Measurements from ENCODE around the gene EPHA2. TPM values are rescaled to one million over a fixed set of nuclear protein-coding genes. Genes with fewer than 3 reads are reported as not detected.

Gene EPHA2
- polyA plus RNA-seq, 2 of the 4 experiments (the other 2 are of a cell fraction) = 59.3 to 93.2 TPM

DNA sequence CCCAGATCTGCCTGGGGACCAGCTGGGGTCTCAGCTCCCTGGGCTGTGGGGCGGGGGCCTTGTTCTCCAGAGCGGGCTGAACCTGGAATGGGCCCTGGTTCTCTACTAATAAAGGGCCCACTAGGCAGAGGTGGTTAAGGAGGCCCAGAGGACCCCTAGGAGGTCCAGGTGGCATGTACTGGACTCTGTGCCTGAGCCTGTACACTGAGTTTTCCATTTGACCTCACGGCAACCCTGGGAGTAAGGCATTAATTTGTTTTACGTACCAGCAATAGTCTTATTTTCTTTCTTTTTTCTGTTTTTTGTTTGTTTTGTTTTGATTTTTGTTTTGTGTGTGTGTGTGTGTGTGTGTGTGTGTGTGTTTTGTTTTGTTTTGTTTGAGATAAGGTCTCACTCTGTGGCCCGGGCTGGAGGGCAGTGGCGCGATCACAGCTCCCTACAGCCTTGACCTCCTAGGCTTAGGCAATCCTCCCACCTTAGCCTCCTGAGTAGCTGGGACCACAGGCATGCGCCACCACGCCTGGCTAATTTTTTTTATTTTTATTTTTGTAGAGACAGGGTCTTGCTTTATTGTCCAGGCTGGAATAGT lies 62.9 kb downstream of the EPHA2 start:
- ChIA-PET CTCF (interaction anchor here (0.6 to 3.2 kb wide), 5 partner anchors 9 to 19 kb away, joined by 3 to 23 read pairs (median 6); partner anchors contain the start of gene FAM131C), POLR2A (no interaction called here)

DNA sequence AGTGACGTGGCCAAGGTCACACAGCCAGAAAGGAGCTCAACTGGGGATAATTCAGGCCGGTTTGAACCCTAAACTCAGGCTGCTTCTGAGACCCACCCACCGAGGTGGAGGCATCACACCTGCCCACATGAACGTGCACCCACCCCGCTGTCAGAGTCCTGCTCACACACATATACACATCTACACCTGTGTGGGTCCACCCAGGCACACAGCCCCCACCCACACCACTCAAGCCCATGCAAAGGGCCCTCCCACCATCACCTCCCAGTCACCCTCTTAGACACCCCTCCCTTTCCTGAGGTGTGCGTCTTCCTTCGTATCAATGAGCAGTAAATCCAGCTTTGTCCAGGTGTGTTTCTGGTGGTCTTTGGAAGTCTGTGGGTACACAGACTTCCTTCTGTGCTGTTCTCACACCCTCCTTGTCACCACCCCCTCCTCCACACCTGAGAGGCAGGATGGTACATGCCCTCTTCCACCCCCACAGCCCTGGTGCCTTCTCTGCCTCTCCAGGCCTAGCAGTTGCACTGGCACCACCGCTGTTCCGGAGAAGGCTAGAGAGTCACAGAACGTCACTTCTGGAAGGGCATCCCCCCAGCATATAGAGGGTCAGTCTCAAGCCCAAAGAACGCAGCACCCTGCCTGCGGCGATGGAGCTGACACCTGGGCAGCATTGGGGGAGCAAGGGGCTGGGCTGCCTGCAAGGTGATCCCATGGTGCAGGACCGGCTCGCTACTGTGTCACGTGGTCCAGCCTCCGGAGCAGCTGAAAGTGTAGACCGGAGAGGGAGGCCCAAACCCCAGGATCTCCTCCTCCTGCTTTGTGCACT lies 63.6 kb downstream of the EPHA2 start:
- Histone ChIP-seq H3K27ac (no peak overlapping the region), H3K4me1 (no peaks in the 10 kb centered on the region), H3K4me2 (no peak overlapping the region), H3K4me3 (no peak overlapping the region), H3K9me3 (no peaks in the 10 kb centered on the region)
- POLR2A ChIA-PET = no interaction called here
- FAIRE-seq (no peak), DNase-seq (ENCODE audit: low read depth in 1 of 2, low spot score in 1 of 2) (no peak), ATAC-seq (no peak)
- CTCF ChIA-PET = interaction anchor here (0.6 to 3.2 kb wide), 4 partner anchors 10 to 18 kb away, joined by 3 to 23 read pairs (median 6); partner anchors contain the start of gene FAM131C
- 77% methylated on average over 18 of the region's 18 CpGs for WGBS (ENCODE audit: missing lambda C conversion rate)
- TF ChIP-seq CHD4 (IDR thresholded peaks at IDR 0.05; ENCODE audit: borderline replicate concordance) (no peak), FOSB (CRISPR knock-in tag; IDR thresholded peaks at IDR 0.05) (no peak), NPAS2 (CRISPR knock-in tag; IDR thresholded peaks at IDR 0.05; ENCODE audit: borderline replicate concordance) (no peak), FOXS1 (CRISPR knock-in tag; IDR thresholded peaks at IDR 0.05) (no peak), MYC (IDR thresholded peaks at IDR 0.05; ENCODE audit: borderline replicate concordance, low read length) (no peak), NR3C1 (IDR thresholded peaks at IDR 0.05) (no peak)

More for the DNA sequence above, 62.9 kb downstream of the EPHA2 start:
- FAIRE-seq (no peak), DNase-seq (ENCODE audit: low read depth in 1 of 2, low spot score in 1 of 2) (no peak), ATAC-seq (no peak)
- Histone ChIP-seq H3K4me3 (no peak overlapping the region), H3K4me1 (0 out of 3 replicates have a peak, but pooled peaks cover 5% of the 10 kb centered on the region), H3K27ac (no peak overlapping the region), H3K9me3 (no peaks in the 10 kb centered on the region), H3K4me2 (no peak overlapping the region)
- 91% methylated on average over 9 of the region's 9 CpGs for WGBS (ENCODE audit: missing lambda C conversion rate)
- TF ChIP-seq KDM1A (IDR thresholded peaks at IDR 0.05; ENCODE audit: low read depth) = no peak

DNA sequence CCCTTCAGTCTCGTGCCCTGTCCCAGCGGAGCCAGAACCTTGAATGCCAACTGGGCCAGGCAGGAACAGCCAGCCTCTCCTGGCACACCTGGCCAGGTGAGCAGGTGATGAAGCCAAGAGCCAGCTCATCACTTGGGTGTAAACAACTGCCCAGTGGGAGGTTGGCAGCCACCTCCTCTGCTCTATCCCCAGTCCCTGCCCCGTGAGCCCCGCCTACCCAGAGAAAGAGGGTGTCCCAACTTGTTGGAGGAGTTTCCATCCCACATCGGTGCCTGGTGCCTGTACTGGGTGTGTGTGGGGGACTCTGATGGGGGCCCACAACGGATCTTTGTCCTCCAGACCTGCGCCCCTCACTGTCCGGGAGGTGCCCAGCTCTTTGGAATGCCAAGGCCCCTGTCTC lies 64.6 kb downstream of the EPHA2 start:
- FAIRE-seq (no peak), DNase-seq (ENCODE audit: low read depth in 1 of 2, low spot score in 1 of 2) (no peak), ATAC-seq (no peak)
- Histone ChIP-seq H3K4me2 (no peak overlapping the region), H3K9me3 (no peaks in the 10 kb centered on the region), H3K27ac (no peak overlapping the region), H3K4me3 (no peak overlapping the region), H3K4me1 (no peaks in the 10 kb centered on the region)
- CTCF ChIA-PET = interaction anchor here (2.1 to 3.2 kb wide), 2 partner anchors 9 to 12 kb away, joined by 9 to 23 read pairs; no protein-coding TSS in a partner anchor
- TF ChIP-seq, protein P1, sequence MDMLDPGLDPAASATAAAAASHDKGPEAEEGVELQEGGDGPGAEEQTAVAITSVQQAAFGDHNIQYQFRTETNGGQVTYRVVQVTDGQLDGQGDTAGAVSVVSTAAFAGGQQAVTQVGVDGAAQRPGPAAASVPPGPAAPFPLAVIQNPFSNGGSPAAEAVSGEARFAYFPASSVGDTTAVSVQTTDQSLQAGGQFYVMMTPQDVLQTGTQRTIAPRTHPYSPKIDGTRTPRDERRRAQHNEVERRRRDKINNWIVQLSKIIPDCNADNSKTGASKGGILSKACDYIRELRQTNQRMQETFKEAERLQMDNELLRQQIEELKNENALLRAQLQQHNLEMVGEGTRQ (IDR thresholded peaks at IDR 0.05) = no peak
- no peak for TF ChIP-seq CBX2 (IDR thresholded peaks at IDR 0.05; ENCODE audit: borderline replicate concordance, low read depth)
- no peak for TF ChIP-seq FOXS1 (CRISPR knock-in tag; IDR thresholded peaks at IDR 0.05)
- no peak for TF ChIP-seq SREBF2 (IDR thresholded peaks at IDR 0.05)
- no peak for TF ChIP-seq ZFP36 (IDR thresholded peaks at IDR 0.05; ENCODE audit: borderline replicate concordance, partially characterized antibody)
- TF ChIP-seq RFX5 (IDR thresholded peaks at IDR 0.05) = no peak
- TF ChIP-seq, protein P2, sequence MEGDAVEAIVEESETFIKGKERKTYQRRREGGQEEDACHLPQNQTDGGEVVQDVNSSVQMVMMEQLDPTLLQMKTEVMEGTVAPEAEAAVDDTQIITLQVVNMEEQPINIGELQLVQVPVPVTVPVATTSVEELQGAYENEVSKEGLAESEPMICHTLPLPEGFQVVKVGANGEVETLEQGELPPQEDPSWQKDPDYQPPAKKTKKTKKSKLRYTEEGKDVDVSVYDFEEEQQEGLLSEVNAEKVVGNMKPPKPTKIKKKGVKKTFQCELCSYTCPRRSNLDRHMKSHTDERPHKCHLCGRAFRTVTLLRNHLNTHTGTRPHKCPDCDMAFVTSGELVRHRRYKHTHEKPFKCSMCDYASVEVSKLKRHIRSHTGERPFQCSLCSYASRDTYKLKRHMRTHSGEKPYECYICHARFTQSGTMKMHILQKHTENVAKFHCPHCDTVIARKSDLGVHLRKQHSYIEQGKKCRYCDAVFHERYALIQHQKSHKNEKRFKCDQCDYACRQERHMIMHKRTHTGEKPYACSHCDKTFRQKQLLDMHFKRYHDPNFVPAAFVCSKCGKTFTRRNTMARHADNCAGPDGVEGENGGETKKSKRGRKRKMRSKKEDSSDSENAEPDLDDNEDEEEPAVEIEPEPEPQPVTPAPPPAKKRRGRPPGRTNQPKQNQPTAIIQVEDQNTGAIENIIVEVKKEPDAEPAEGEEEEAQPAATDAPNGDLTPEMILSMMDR (IDR thresholded peaks at IDR 0.05) = no peak
- 71% methylated on average over 5 of the region's 8 CpGs for WGBS (ENCODE audit: missing lambda C conversion rate)
- POLR2A ChIA-PET = no interaction called here

DNA sequence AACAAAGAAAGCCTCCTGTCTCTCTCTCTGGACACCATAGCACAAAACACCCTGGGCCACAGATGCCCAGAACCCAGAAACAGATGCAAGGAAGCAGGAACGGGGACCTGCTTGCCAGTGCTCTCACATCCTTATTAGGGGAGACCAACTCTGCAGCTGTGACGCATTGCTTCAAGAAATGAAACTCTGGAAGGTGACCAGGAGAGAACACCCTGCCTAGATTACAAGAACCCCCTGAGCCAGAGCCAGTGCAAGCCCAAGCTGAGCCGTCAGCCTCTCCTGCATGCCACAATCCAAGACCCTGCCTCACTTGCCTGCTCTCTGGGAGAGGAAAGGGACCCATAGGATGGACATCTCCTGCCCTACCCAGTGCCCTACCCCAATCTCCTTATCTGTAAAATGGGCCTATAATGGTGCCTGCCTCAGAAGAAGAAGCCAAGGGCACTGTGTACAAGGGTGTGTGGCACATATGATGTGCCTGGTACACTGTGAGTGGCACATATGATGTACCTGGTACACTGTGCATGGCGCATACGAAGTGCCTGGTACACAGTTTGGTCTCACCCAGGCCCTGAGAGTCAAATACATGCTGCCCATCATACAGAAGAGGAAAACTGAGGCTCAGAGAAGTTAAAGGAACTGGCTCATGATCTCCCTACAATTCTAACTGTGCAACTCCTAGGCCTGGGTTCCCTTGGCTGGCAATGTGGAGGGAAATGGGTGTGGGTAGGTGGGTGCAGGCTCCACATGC lies 65.6 kb downstream of the EPHA2 start:
- FAIRE-seq (no peak), ATAC-seq (no peak), DNase-seq (ENCODE audit: low read depth in 1 of 2, low spot score in 1 of 2) (no peak)
- no peak overlapping the region for H3K27ac ChIP-seq
- CTCF ChIA-PET = interaction anchor here (1.0 to 2.1 kb wide), 2 partner anchors 8 to 98 kb away, joined by 3 to 9 read pairs; no protein-coding TSS in a partner anchor
- WGBS (ENCODE audit: missing lambda C conversion rate) = 79% methylated on average over 5 of the region's 5 CpGs
- H3K4me1 ChIP-seq = no peaks in the 10 kb centered on the region
- POLR2A ChIA-PET = no interaction called here
- no peaks in the 10 kb centered on the region for H3K9me3 ChIP-seq
- no peak overlapping the region for H3K4me3 ChIP-seq
- H3K4me2 ChIP-seq = no peak overlapping the region
- TF ChIP-seq PHF8 (IDR thresholded peaks at IDR 0.05; ENCODE audit: borderline replicate concordance, low read depth) = no peak
- TF ChIP-seq MYC (IDR thresholded peaks at IDR 0.05; ENCODE audit: borderline replicate concordance, low read length) = no peak
- TF ChIP-seq TFCP2L1 (CRISPR knock-in tag; IDR thresholded peaks at IDR 0.05) = no peak
- TF ChIP-seq KDM1A (IDR thresholded peaks at IDR 0.05; ENCODE audit: low read depth) = no peak

Data from A549 (cell line).